ENCODE data around the gene FDX2.

GRCh38 chr19:10339977-10340376, 24.2 kb upstream of the FDX2 start:
- TF ChIP-seq, protein P1, sequence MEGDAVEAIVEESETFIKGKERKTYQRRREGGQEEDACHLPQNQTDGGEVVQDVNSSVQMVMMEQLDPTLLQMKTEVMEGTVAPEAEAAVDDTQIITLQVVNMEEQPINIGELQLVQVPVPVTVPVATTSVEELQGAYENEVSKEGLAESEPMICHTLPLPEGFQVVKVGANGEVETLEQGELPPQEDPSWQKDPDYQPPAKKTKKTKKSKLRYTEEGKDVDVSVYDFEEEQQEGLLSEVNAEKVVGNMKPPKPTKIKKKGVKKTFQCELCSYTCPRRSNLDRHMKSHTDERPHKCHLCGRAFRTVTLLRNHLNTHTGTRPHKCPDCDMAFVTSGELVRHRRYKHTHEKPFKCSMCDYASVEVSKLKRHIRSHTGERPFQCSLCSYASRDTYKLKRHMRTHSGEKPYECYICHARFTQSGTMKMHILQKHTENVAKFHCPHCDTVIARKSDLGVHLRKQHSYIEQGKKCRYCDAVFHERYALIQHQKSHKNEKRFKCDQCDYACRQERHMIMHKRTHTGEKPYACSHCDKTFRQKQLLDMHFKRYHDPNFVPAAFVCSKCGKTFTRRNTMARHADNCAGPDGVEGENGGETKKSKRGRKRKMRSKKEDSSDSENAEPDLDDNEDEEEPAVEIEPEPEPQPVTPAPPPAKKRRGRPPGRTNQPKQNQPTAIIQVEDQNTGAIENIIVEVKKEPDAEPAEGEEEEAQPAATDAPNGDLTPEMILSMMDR (conservative IDR thresholded peaks at IDR 0.05 in 1 of 2, IDR thresholded peaks at IDR 0.05 in 1 of 2; ENCODE audit: extremely low read depth in 1 of 2, insufficient read depth in 1 of 2, low read depth in 1 of 2, low read length in 2 of 2) = no peak
- TF ChIP-seq EZH2 (IDR thresholded peaks at IDR 0.05; ENCODE audit: borderline replicate concordance, low read length) = no peak

Measured in mammary epithelial cell (primary cell).